CD4-positive, alpha-beta T cell (primary cell): Measurements from ENCODE around the gene PLXNB1. TPM values are rescaled to one million over a fixed set of nuclear protein-coding genes. Genes with fewer than 3 reads are reported as not detected.
A peak's percentile ranks its signal among the peaks of the same experiment; 100 is the strongest.

ENCODE experiments used
- ATAC-seq: fragments of 200-7000 bp; cut with Tn5 transposase; one replicate; pipeline ENCODE4 v1.10.0; 2022; ENCODE audit warnings: mild to moderate bottlenecking; ENCODE audit not compliant: poor library complexity
- CTCF ChIA-PET: fragments of 350-600 bp; sonication (Branson Sonifier 250); formaldehyde crosslinking; loops from one replicate; lab custom pipeline; 2021; ENCODE audit warnings: antibody characterized with exemption, inconsistent platforms; lab: Charles Lee
- POLR2A ChIA-PET: fragments of 350-600 bp; sonication (Branson Sonifier 250); formaldehyde crosslinking; loops from one replicate; lab custom pipeline; 2021; ENCODE audit warnings: antibody characterized with exemption, inconsistent platforms; lab: Charles Lee
- DNase-seq, 14 experiments: peaks; one replicate each; pipeline ENCODE4 v3.0.0-alpha.2; 2013 to 2020; ENCODE audit warnings: mixed read lengths in 2 of 14
- H3K27ac ChIP-seq, 2 donors: one replicate each; pipeline versions ENCODE4 v1.5.1 to v1.7.0; 2013; ENCODE audit warnings: low read length in 2 of 2, low read depth in 1 of 2, mild to moderate bottlenecking in 1 of 2
- H3K27me3 ChIP-seq, 2 experiments: 1 replicate in 1 of 2; 2 replicates in 1 of 2; pipeline versions ENCODE4 v1.6.1 to v1.7.0; 2013; ENCODE audit warnings: low read length in 2 of 2, control low read depth in 1 of 2, mild to moderate bottlenecking in 1 of 2, moderate library complexity in 1 of 2; ENCODE audit not compliant: insufficient read depth in 2 of 2, control insufficient read depth in 1 of 2
- H3K36me3 ChIP-seq: one replicate; pipeline ENCODE4 v1.6.1; 2013; ENCODE audit warnings: low read length, control low read depth; ENCODE audit not compliant: insufficient read depth
- H3K4me1 ChIP-seq: one replicate; pipeline ENCODE4 v1.6.1; 2013; ENCODE audit warnings: low read length, control low read depth; ENCODE audit not compliant: insufficient read depth
- H3K4me3 ChIP-seq: one replicate; pipeline ENCODE4 v1.5.1; 2013; ENCODE audit warnings: mild to moderate bottlenecking, low read length, moderate library complexity
- H3K9me3 ChIP-seq, 2 experiments: 1 replicate in 1 of 2; 2 replicates in 1 of 2; pipeline versions ENCODE4 v1.6.1 to v1.7.0; 2013; ENCODE audit warnings: low read length in 2 of 2, mild to moderate bottlenecking in 2 of 2, control low read depth in 1 of 2, moderate library complexity in 1 of 2; ENCODE audit not compliant: control insufficient read depth in 1 of 2, insufficient read depth in 1 of 2
- H3K27ac Mint-ChIP-seq: one replicate; pipeline ENCODE4 v1.8.0; 2020; ENCODE audit warnings: mixed read lengths
- H3K27me3 Mint-ChIP-seq: one replicate; pipeline ENCODE4 v1.8.0; 2021; ENCODE audit warnings: mixed read lengths
- H3K36me3 Mint-ChIP-seq: one replicate; pipeline ENCODE4 v1.8.0; 2021; ENCODE audit warnings: low read depth, mixed read lengths
- H3K4me1 Mint-ChIP-seq: one replicate; pipeline ENCODE4 v1.8.0; 2021; ENCODE audit warnings: low read depth, mixed read lengths
- H3K4me3 Mint-ChIP-seq: one replicate; pipeline ENCODE4 v1.8.0; 2020; ENCODE audit warnings: mild to moderate bottlenecking, mixed read lengths
- H3K9me3 Mint-ChIP-seq: one replicate; pipeline ENCODE4 v1.8.0; 2020; ENCODE audit warnings: mixed read lengths
- CTCF ChIP-seq: fragments of 200-600 bp; IDR thresholded peaks from one replicate; pipeline ENCODE4 v1.8.0; 2022; ENCODE audit warnings: antibody characterized with exemption, mild to moderate bottlenecking
- intact Hi-C, 2 experiments: fragments of 100-400 bp; cut with DNase I in 1 of 2; cut with micrococcal nuclease in 1 of 2; formaldehyde crosslinking; loops; one replicate each; pipeline versions ENCODE4 v1.15.1 to v1.9.0; 2023 to 2025; cut with DNase I, micrococcal nuclease
- total RNA-seq, 174 experiments: library from RNA in 2 of 174; stranded (reverse) in 2 of 174; gene quantifications; one replicate each; pipeline ENCODE4 v1.2.3 and lab custom pipeline; 2021 to 2026

Gene PLXNB1
- total RNA-seq, 2 experiments from 2014 or later, result 1.1 to 2.0 TPM

DNA sequence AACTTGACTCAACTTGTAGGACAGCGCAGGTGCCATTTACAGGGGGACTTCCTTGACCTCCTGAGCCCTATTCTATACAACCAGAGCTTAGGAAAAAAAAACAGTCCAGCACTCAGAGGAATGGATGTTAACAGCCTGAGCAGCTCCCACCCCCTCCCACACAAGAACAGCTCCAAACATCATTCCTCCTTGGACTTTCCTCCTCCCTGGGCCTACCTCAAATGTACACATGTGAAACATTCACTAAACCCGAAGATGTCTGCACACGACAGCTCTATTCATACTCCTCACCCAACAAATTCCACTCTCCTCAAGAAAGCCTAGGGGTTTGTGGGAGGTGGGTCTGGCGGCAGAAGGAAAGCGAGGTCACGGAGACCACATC is 16.1 kb upstream of the PLXNB1 start:
- intact Hi-C loops, result loop anchor here in 1 of 2 experiments (2.0 kb wide), 4 partner anchors 19 to 111 kb away; partner anchors contain the start of gene PFKFB4
- H3K4me1 Mint-ChIP-seq, result peaks cover 59% of the 10 kb centered on the region

GRCh38 chr3:48445277-48445882 is 15.5 kb upstream of the PLXNB1 start:
- ATAC-seq (no peak), DNase-seq (no peak)
- Histone ChIP-seq H3K4me3 (no peak overlapping the region), H3K9me3 (no peaks in the 10 kb centered on the region), H3K4me1 (peaks cover 42% of the 10 kb centered on the region), H3K27ac (no peak overlapping the region), H3K27me3 (no peaks in the 10 kb centered on the region), H3K36me3 (peaks cover 32% of the 10 kb centered on the region)
- no peaks in the 10 kb centered on the region for H3K9me3 Mint-ChIP-seq
- peak overlapping the region; percentile 86 for H3K27ac Mint-ChIP-seq
- no peak for TF ChIP-seq CTCF
- peaks cover 69% of the 10 kb centered on the region for H3K36me3 Mint-ChIP-seq
- peaks cover 66% of the 10 kb centered on the region for H3K4me1 Mint-ChIP-seq
- CTCF ChIA-PET, result interaction anchor here (0.9 to 6.8 kb wide), 3 partner anchors 9 to 89 kb away, joined by 3 to 56 read pairs (median 7); no protein-coding TSS in a partner anchor
- intact Hi-C loops, result no loop called here
- peak overlapping the region; percentile 86 for H3K4me3 Mint-ChIP-seq
- POLR2A ChIA-PET, result interaction anchor here (0.6 to 3.5 kb wide), 12 partner anchors 9 to 144 kb away, joined by 3 to 23 read pairs (median 4); no protein-coding TSS in a partner anchor
- no peaks in the 10 kb centered on the region for H3K27me3 Mint-ChIP-seq

More for the DNA sequence above, 16.1 kb upstream of the PLXNB1 start:
- peaks cover 35% of the 10 kb centered on the region for H3K36me3 ChIP-seq
- peak overlapping the region; percentile 86 for H3K27ac Mint-ChIP-seq
- DNase-seq (no peak), ATAC-seq (no peak)
- H3K4me3 Mint-ChIP-seq, result peak overlapping the region; percentile 86
- CTCF ChIA-PET, result interaction anchor here (0.9 to 6.8 kb wide), 5 partner anchors 10 to 88 kb away, joined by 3 to 56 read pairs (median 7); no protein-coding TSS in a partner anchor
- H3K27me3 ChIP-seq, result no peaks in the 10 kb centered on the region
- POLR2A ChIA-PET, result interaction anchor here (0.7 to 3.5 kb wide), 16 partner anchors 9 to 111 kb away, joined by 3 to 23 read pairs (median 4); partner anchors contain the start of gene PFKFB4
- H3K9me3 Mint-ChIP-seq, result no peaks in the 10 kb centered on the region
- no peak for TF ChIP-seq CTCF
- H3K4me3 ChIP-seq, result peak overlapping the region; percentile 88
- H3K27me3 Mint-ChIP-seq, result no peaks in the 10 kb centered on the region
- H3K27ac ChIP-seq, result peak overlapping the region; percentile 57 to 77
- peaks cover 36% of the 10 kb centered on the region for H3K4me1 ChIP-seq
- H3K36me3 Mint-ChIP-seq, result peaks cover 64% of the 10 kb centered on the region
- H3K9me3 ChIP-seq, result no peaks in the 10 kb centered on the region

- no peaks in the 10 kb centered on the region for H3K9me3 ChIP-seq
- Mint-ChIP-seq H3K27ac (no peak overlapping the region), H3K4me3 (peak overlapping the region; percentile 96), H3K9me3 (no peaks in the 10 kb centered on the region), H3K4me1 (peaks cover 68% of the 10 kb centered on the region), H3K36me3 (peaks cover 61% of the 10 kb centered on the region), H3K27me3 (no peaks in the 10 kb centered on the region)
- DNase-seq (no peak), ATAC-seq (no peak)
- ChIA-PET POLR2A (interaction anchor here (2.8 kb wide), 1 partner anchor 31 kb away, joined by 55 read pairs; no protein-coding TSS in a partner anchor), CTCF (no interaction called here)
- H3K27ac ChIP-seq, result peak overlapping the region; percentile 37 to 43
- H3K36me3 ChIP-seq, result peaks cover 29% of the 10 kb centered on the region
- H3K4me3 ChIP-seq, result no peak overlapping the region
- intact Hi-C loops, result no loop called here
- no peak for TF ChIP-seq CTCF
- peaks cover 43% of the 10 kb centered on the region for H3K4me1 ChIP-seq
- H3K27me3 ChIP-seq, result no peaks in the 10 kb centered on the region
These were observed 12.1 kb upstream of the PLXNB1 start for GRCh38 chr3:48441940-48442339.
